K562 (cell line): ENCODE results near the gene ZC3H8. TPM values are rescaled to one million over a fixed set of nuclear protein-coding genes. Genes with fewer than 3 reads are reported as not detected.

Source experiments
- ARID1B ChIP-seq: fragments of 450-650 bp; IDR thresholded peaks from 2 replicates; pipeline ENCODE4 v1.6.1; 2016; ENCODE audit warnings: antibody characterized with exemption, mild to moderate bottlenecking, inconsistent platforms
- BACH1 ChIP-seq: fragments of 200-800 bp; sonication (Bioruptor generic); IDR thresholded peaks from 2 replicates; pipeline ENCODE4 v1.6.1; 2016; ENCODE audit warnings: missing genetic modification characterization, missing compliant biosample characterization
- CEBPG ChIP-seq, 3 experiments: fragments of 200-800 bp in 1 of 3; sonication (Bioruptor generic) in 1 of 3; sonication (generic) in 1 of 3; formaldehyde crosslinking in 1 of 3; IDR thresholded peaks in 2 of 3; conservative IDR thresholded peaks in 1 of 3; 2 replicates each; pipeline versions ENCODE4 v1.6.1 to v1.8.0; 2016 to 2022; ENCODE audit warnings: missing compliant biosample characterization in 2 of 3, missing genetic modification characterization in 2 of 3, mild to moderate bottlenecking in 1 of 3, missing genetic modification reagents in 1 of 3
- FOXK2 ChIP-seq, 2 experiments: fragments of 450-650 bp; IDR thresholded peaks in 1 of 2; conservative IDR thresholded peaks in 1 of 2; 2 replicates each; pipeline ENCODE4 v1.6.1; 2016; ENCODE audit warnings: low read depth in 2 of 2, mild to moderate bottlenecking in 1 of 2
- GATA2 ChIP-seq: sonication (generic); formaldehyde crosslinking; IDR thresholded peaks from 2 replicates; pipeline ENCODE4 v1.4.0; 2020; ENCODE audit warnings: mild to moderate bottlenecking, missing genetic modification reagents
- HMGN3 ChIP-seq: IDR thresholded peaks from 2 replicates; pipeline ENCODE4 v1.6.1; 2011; ENCODE audit warnings: borderline replicate concordance, low read depth, mild to moderate bottlenecking, mixed read lengths, low read length; ENCODE audit not compliant: insufficient read length; ENCODE audit errors: extremely low read depth
- IRF1 ChIP-seq: sonication (generic); formaldehyde crosslinking; IDR thresholded peaks from 2 replicates; pipeline ENCODE4 v1.8.0; 2022; ENCODE audit warnings: missing genetic modification reagents, mild to moderate bottlenecking, borderline replicate concordance
- MAFG ChIP-seq: fragments of 450-650 bp; conservative IDR thresholded peaks from 2 replicates; pipeline ENCODE4 v1.6.1; 2016; ENCODE audit warnings: missing genetic modification characterization, missing compliant biosample characterization
- MCM2 ChIP-seq: fragments of 450-650 bp; IDR thresholded peaks from 2 replicates; pipeline ENCODE4 v1.6.1; 2017; ENCODE audit warnings: low read depth, mild to moderate bottlenecking
- MIER1 ChIP-seq: fragments of 450-650 bp; IDR thresholded peaks from 2 replicates; pipeline ENCODE4 v1.6.1; 2016; ENCODE audit warnings: antibody characterized with exemption, mild to moderate bottlenecking, low read depth
- MNT ChIP-seq, 2 experiments: fragments of 450-650 bp; conservative IDR thresholded peaks; 2 replicates each; pipeline ENCODE4 v1.6.1; 2017; ENCODE audit warnings: mild to moderate bottlenecking in 2 of 2, moderate library complexity in 2 of 2
- NR2C1 ChIP-seq, 2 experiments: fragments of 450-650 bp; IDR thresholded peaks; 2 replicates each; pipeline ENCODE4 v1.6.1; 2017; ENCODE audit warnings: mild to moderate bottlenecking in 2 of 2, antibody characterized with exemption in 1 of 2, inconsistent platforms in 1 of 2, missing compliant biosample characterization in 1 of 2, missing genetic modification characterization in 1 of 2
- POLR2AphosphoS5 ChIP-seq: IDR thresholded peaks from 2 replicates; pipeline ENCODE4 v1.6.1; 2011; ENCODE audit warnings: mild to moderate bottlenecking, low read depth, low read length, moderate library complexity; ENCODE audit not compliant: control insufficient read depth, insufficient read depth
- SETDB1 ChIP-seq: IDR thresholded peaks from one replicate; pipeline ENCODE4 v1.6.1; 2012; ENCODE audit warnings: low read length, control low read depth, inconsistent platforms
- SMAD4 ChIP-seq: fragments of 250-450 bp; sonication (Bioruptor Pico); conservative IDR thresholded peaks from 2 replicates; pipeline ENCODE4 v1.8.0; 2021; ENCODE audit warnings: inconsistent platforms, mild to moderate bottlenecking, moderate library complexity
- ZFX ChIP-seq: sonication (generic); formaldehyde crosslinking; IDR thresholded peaks from 2 replicates; pipeline ENCODE4 v1.8.0; 2022; ENCODE audit warnings: mild to moderate bottlenecking, missing genetic modification reagents, moderate library complexity
- polyA plus RNA-seq, 8 experiments: library from polyadenylated mRNA; depleted of rRNA in 4 of 8; stranded (reverse) in 5 of 8; unstranded in 3 of 8; fragments of >200 nt; fragmentation: Nextera tagmentation in 2 of 8; fragmentation: Illumina TruSeq in 1 of 8; extraction: Ambion mirVana in 2 of 8; extraction: Trizol in 1 of 8; gene quantifications; 2 replicates each; pipeline versions ENCODE4 v1.2.1 to v1.2.3, GENCODE V29; 2011 to 2014; ENCODE audit warnings: inconsistent platforms in 1 of 8, missing spikeins in 1 of 8
- total RNA-seq, 7 experiments: library from RNA; depleted of rRNA in 6 of 7; stranded (reverse); fragments of >200 nt in 6 of 7; fragmentation: Illumina TruSeq in 2 of 7; extraction: Trizol in 2 of 7; gene quantifications; 2 replicates each; pipeline versions ENCODE4 v1.2.1 to v1.2.3, GENCODE V29; 2011 to 2021; ENCODE audit warnings: low replicate concordance in 1 of 7
- TF ChIP-seq, protein P1 (sequence below): sonication (generic); formaldehyde crosslinking; IDR thresholded peaks from 2 replicates; pipeline ENCODE4 v1.8.0; 2022; ENCODE audit warnings: mild to moderate bottlenecking, missing genetic modification reagents
- TF ChIP-seq, protein P2 (sequence below): fragments of 450-650 bp; IDR thresholded peaks from 2 replicates; pipeline ENCODE4 v1.6.1; 2016; ENCODE audit warnings: low read depth, mild to moderate bottlenecking, moderate library complexity
- TF ChIP-seq, protein P3 (sequence below): sonication (generic); formaldehyde crosslinking; IDR thresholded peaks from 2 replicates; pipeline ENCODE4 v1.8.1; 2023; ENCODE audit warnings: mild to moderate bottlenecking, missing genetic modification reagents

Gene ZC3H8
- total and polyA plus RNA-seq, 9 of the 15 experiments (the other 6 are each of a cell fraction or from before 2014, with no cell fraction given) = 11.6 to 41.5 (median 27.5) TPM

DNA sequence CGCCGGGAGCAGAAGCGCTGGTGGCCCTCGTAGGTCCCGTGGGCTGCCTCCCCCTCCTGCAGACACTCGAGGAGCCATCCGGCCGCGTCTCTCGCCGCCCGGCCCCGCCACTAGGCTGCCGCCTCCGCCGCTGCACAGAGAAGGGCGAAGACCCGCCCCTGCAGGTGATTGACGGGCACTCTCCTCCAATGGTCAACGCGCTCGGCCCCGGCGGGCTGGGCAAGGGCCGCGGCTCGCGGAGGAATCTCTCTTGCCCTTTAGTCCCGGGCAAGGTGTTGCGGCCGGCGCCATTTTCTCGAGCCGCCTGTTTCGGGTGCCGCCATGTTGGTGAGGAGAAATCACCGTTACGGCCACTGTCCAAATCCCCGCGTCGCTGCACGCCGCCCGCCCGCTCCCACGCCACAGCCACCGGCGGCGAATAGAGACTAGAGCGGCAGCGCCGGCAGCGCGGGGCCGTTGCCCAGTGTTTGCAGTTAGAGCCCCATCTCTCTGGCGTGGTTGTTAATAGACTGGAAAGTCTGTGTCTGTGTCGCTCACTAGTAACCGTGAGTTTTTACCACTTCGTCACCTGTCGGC, 20.6 kb upstream of the ZC3H8 start, which contains the start of gene ZC3H6 (continued):
- TF ChIP-seq, protein P1, sequence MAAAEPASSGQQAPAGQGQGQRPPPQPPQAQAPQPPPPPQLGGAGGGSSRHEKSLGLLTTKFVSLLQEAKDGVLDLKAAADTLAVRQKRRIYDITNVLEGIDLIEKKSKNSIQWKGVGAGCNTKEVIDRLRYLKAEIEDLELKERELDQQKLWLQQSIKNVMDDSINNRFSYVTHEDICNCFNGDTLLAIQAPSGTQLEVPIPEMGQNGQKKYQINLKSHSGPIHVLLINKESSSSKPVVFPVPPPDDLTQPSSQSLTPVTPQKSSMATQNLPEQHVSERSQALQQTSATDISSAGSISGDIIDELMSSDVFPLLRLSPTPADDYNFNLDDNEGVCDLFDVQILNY (CRISPR knock-in tag) = peak; percentile 76; the same call in 1 of the 2 replicates
- peak; percentile 30; the same call in 1 of the 2 replicates for TF ChIP-seq CEBPG (CRISPR knock-in tag; IDR thresholded peaks at IDR 0.05)
- no peak for TF ChIP-seq CEBPG (tag; conservative IDR thresholded peaks at IDR 0.05 in 1 of 2, IDR thresholded peaks at IDR 0.05 in 1 of 2)
- no peak for TF ChIP-seq GATA2 (CRISPR knock-in tag)
- TF ChIP-seq POLR2AphosphoS5 = peak; percentile 90
- peak; percentile 55 for TF ChIP-seq ARID1B
- peak; percentile 92 for TF ChIP-seq ZFX (CRISPR knock-in tag)
- TF ChIP-seq MNT (conservative IDR thresholded peaks at IDR 0.05) = peak; percentile 65 to 81
- peak; percentile 77 to 84 for TF ChIP-seq FOXK2 (conservative IDR thresholded peaks at IDR 0.05 in 1 of 2, IDR thresholded peaks at IDR 0.05 in 1 of 2; ENCODE audit: low read depth in 2 of 2)
- TF ChIP-seq BACH1 (tag) = peak; percentile 82
- TF ChIP-seq IRF1 = 0 out of 2 replicates have a peak, but pooled peaks have one; percentile 29
- peak; percentile 98 for TF ChIP-seq SMAD4 (CRISPR knock-in tag)
- peak; percentile 76 for TF ChIP-seq NR2C1 (IDR thresholded peaks at IDR 0.05)
- TF ChIP-seq NR2C1 (tag; IDR thresholded peaks at IDR 0.05) = peak; percentile 87
- TF ChIP-seq MIER1 = no peak
- peak; percentile 88 for TF ChIP-seq HMGN3
- TF ChIP-seq, protein P2, sequence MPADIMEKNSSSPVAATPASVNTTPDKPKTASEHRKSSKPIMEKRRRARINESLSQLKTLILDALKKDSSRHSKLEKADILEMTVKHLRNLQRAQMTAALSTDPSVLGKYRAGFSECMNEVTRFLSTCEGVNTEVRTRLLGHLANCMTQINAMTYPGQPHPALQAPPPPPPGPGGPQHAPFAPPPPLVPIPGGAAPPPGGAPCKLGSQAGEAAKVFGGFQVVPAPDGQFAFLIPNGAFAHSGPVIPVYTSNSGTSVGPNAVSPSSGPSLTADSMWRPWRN = no peak
- no peak for TF ChIP-seq MAFG (tag)
- TF ChIP-seq, protein P3, sequence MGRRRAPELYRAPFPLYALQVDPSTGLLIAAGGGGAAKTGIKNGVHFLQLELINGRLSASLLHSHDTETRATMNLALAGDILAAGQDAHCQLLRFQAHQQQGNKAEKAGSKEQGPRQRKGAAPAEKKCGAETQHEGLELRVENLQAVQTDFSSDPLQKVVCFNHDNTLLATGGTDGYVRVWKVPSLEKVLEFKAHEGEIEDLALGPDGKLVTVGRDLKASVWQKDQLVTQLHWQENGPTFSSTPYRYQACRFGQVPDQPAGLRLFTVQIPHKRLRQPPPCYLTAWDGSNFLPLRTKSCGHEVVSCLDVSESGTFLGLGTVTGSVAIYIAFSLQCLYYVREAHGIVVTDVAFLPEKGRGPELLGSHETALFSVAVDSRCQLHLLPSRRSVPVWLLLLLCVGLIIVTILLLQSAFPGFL (CRISPR knock-in tag) = no peak
- TF ChIP-seq MCM2 = no peak
- TF ChIP-seq SETDB1 = no peak
